ENCODE measurements around the gene THADA. TPM values are rescaled to one million over a fixed set of nuclear protein-coding genes. Genes with fewer than 3 reads are reported as not detected.
A peak's percentile ranks its signal among the peaks of the same experiment; 100 is the strongest.
"Not testable (repeated sequence)": the region's sequence is repeated elsewhere in the genome, so short reads cannot be mapped to it uniquely, and the experiment has no call there.

Gene THADA
- total and polyA plus RNA-seq, 5 donors from 2014 or later, result 19.1 to 52.9 (median 20.2) TPM

GRCh38 chr2:43292851-43293743 is 302.7 kb downstream of the THADA start:
- H3K36me3 Mint-ChIP-seq, result peaks cover 52% of the 10 kb centered on the region

GRCh38 chr2:43292297-43292696 is 303.5 kb downstream of the THADA start:
- Histone ChIP-seq H3K27ac (ENCODE audit: insufficient read depth, low read length, poor library complexity, severe bottlenecking) (no peak overlapping the region), H3K4me1 (ENCODE audit: control insufficient read depth, insufficient read depth, low read length, poor library complexity, severe bottlenecking) (peaks cover 5% of the 10 kb centered on the region), H3K27me3 (ENCODE audit: control insufficient read depth, insufficient read depth, low read length) (no peaks in the 10 kb centered on the region), H3K4me3 (ENCODE audit: low read depth, low read length) (no peak overlapping the region), H3K36me3 (ENCODE audit: control insufficient read depth, insufficient read depth, low read length) (peaks cover 40% of the 10 kb centered on the region), H3K9me3 (ENCODE audit: control insufficient read depth in 2 of 2, low read length in 2 of 2) (no peaks in the 10 kb centered on the region)
- no peak for ATAC-seq (ENCODE audit: low read depth in 2 of 2)
- Mint-ChIP-seq H3K36me3 (peaks cover 58% of the 10 kb centered on the region), H3K4me1 (peaks cover 11 to 21% (median 15%) of the 10 kb centered on the region in 4 donors), H3K27ac (peak overlapping the region in 1 of 3 donors; percentile 49), H3K9me3 (peaks cover 0 to 5% (median 0%) of the 10 kb centered on the region in 7 donors), H3K27me3 (no peaks in the 10 kb centered on the region), H3K4me3 (no peak overlapping the region)
- DNase-seq, result no peak

More at GRCh38 chr2:43292851-43293743, 302.7 kb downstream of the THADA start:
- H3K36me3 ChIP-seq (ENCODE audit: control insufficient read depth, insufficient read depth, low read length), result peaks cover 33% of the 10 kb centered on the region
- no peak overlapping the region for H3K27ac ChIP-seq (ENCODE audit: insufficient read depth, low read length, poor library complexity, severe bottlenecking)
- no peaks in the 10 kb centered on the region for H3K9me3 ChIP-seq (ENCODE audit: control insufficient read depth in 2 of 2, low read length in 2 of 2)
- H3K9me3 Mint-ChIP-seq, result peaks cover 0 to 5% (median 0%) of the 10 kb centered on the region in 7 donors
- ATAC-seq (ENCODE audit: low read depth in 2 of 2) (no peak), DNase-seq (no peak)
- peaks cover 5% of the 10 kb centered on the region for H3K4me1 ChIP-seq (ENCODE audit: control insufficient read depth, insufficient read depth, low read length, poor library complexity, severe bottlenecking)
- no peaks in the 10 kb centered on the region for H3K27me3 Mint-ChIP-seq
- H3K4me1 Mint-ChIP-seq, result peaks cover 11 to 21% (median 15%) of the 10 kb centered on the region in 4 donors
- H3K27ac Mint-ChIP-seq, result no peak overlapping the region
- no peaks in the 10 kb centered on the region for H3K27me3 ChIP-seq (ENCODE audit: control insufficient read depth, insufficient read depth, low read length)
- H3K4me3 Mint-ChIP-seq, result peak overlapping the region in 1 of 4 donors; percentile 80
- no peak overlapping the region for H3K4me3 ChIP-seq (ENCODE audit: low read depth, low read length)

- Mint-ChIP-seq H3K36me3 (peaks cover 83% of the 10 kb centered on the region), H3K27ac (no peak overlapping the region), H3K4me3 (no peak overlapping the region), H3K4me1 (peaks cover 6 to 13% (median 10%) of the 10 kb centered on the region in 4 donors), H3K27me3 (no peaks in the 10 kb centered on the region), H3K9me3 (peaks cover 2 to 22% (median 12%) of the 10 kb centered on the region in 7 donors)
- DNase-seq (no peak), ATAC-seq (ENCODE audit: low read depth in 2 of 2) (no peak)
- Histone ChIP-seq H3K36me3 (ENCODE audit: control insufficient read depth, insufficient read depth, low read length) (peaks cover 67% of the 10 kb centered on the region), H3K9me3 (ENCODE audit: control insufficient read depth in 2 of 2, low read length in 2 of 2) (peaks cover 5 to 11% of the 10 kb centered on the region in 2 experiments), H3K4me1 (ENCODE audit: control insufficient read depth, insufficient read depth, low read length, poor library complexity, severe bottlenecking) (peaks cover 5% of the 10 kb centered on the region), H3K27ac (ENCODE audit: insufficient read depth, low read length, poor library complexity, severe bottlenecking) (no peak overlapping the region), H3K4me3 (ENCODE audit: low read depth, low read length) (no peak overlapping the region), H3K27me3 (ENCODE audit: control insufficient read depth, insufficient read depth, low read length) (no peaks in the 10 kb centered on the region)
Measured at GRCh38 chr2:43289331-43289730, 306.5 kb downstream of the THADA start.

GRCh38 chr2:43288417-43289305 is 307.2 kb downstream of the THADA start:
- H3K4me3 Mint-ChIP-seq, result no peak overlapping the region
- no peaks in the 10 kb centered on the region for H3K27me3 Mint-ChIP-seq
- no peak for ATAC-seq (ENCODE audit: low read depth in 2 of 2)
- Histone ChIP-seq H3K36me3 (ENCODE audit: control insufficient read depth, insufficient read depth, low read length) (peaks cover 73% of the 10 kb centered on the region), H3K4me3 (ENCODE audit: low read depth, low read length) (no peak overlapping the region), H3K4me1 (ENCODE audit: control insufficient read depth, insufficient read depth, low read length, poor library complexity, severe bottlenecking) (peaks cover under 1% of the 10 kb centered on the region), H3K27me3 (ENCODE audit: control insufficient read depth, insufficient read depth, low read length) (no peaks in the 10 kb centered on the region), H3K27ac (ENCODE audit: insufficient read depth, low read length, poor library complexity, severe bottlenecking) (no peak overlapping the region), H3K9me3 (ENCODE audit: control insufficient read depth in 2 of 2, low read length in 2 of 2) (peaks cover 5 to 16% of the 10 kb centered on the region in 2 experiments)
- H3K36me3 Mint-ChIP-seq, result peaks cover 85% of the 10 kb centered on the region
- no peak overlapping the region for H3K27ac Mint-ChIP-seq
- H3K4me1 Mint-ChIP-seq, result peaks cover under 1 to 7% (median 4%) of the 10 kb centered on the region in 4 donors
- H3K9me3 Mint-ChIP-seq, result peaks cover 2 to 23% (median 12%) of the 10 kb centered on the region in 7 donors
- DNase-seq, result no peak

- ATAC-seq (ENCODE audit: low read depth in 2 of 2) (no peak), DNase-seq (no peak)
- Mint-ChIP-seq H3K4me1 (peaks cover 0 to 6% (median 3%) of the 10 kb centered on the region in 4 donors), H3K27me3 (no peaks in the 10 kb centered on the region), H3K36me3 (peaks cover 88% of the 10 kb centered on the region), H3K4me3 (no peak overlapping the region), H3K9me3 (peaks cover 3 to 27% (median 12%) of the 10 kb centered on the region in 7 donors), H3K27ac (peak overlapping the region in 1 of 3 donors; percentile 12)
- peaks cover 5 to 16% of the 10 kb centered on the region in 2 experiments for H3K9me3 ChIP-seq (ENCODE audit: control insufficient read depth in 2 of 2, low read length in 2 of 2)
- no peak overlapping the region for H3K4me3 ChIP-seq (ENCODE audit: low read depth, low read length)
- H3K36me3 ChIP-seq (ENCODE audit: control insufficient read depth, insufficient read depth, low read length), result peaks cover 81% of the 10 kb centered on the region
- no peaks in the 10 kb centered on the region for H3K4me1 ChIP-seq (ENCODE audit: control insufficient read depth, insufficient read depth, low read length, poor library complexity, severe bottlenecking)
- no peaks in the 10 kb centered on the region for H3K27me3 ChIP-seq (ENCODE audit: control insufficient read depth, insufficient read depth, low read length)
- no peak overlapping the region for H3K27ac ChIP-seq (ENCODE audit: insufficient read depth, low read length, poor library complexity, severe bottlenecking)
Measured at GRCh38 chr2:43285987-43286386, 309.9 kb downstream of the THADA start.

GRCh38 chr2:43284967-43285366 is 310.9 kb downstream of the THADA start:
- Histone ChIP-seq H3K9me3 (ENCODE audit: control insufficient read depth in 2 of 2, low read length in 2 of 2) (peaks cover 5 to 16% of the 10 kb centered on the region in 2 experiments), H3K4me3 (ENCODE audit: low read depth, low read length) (no peak overlapping the region), H3K4me1 (ENCODE audit: control insufficient read depth, insufficient read depth, low read length, poor library complexity, severe bottlenecking) (no peaks in the 10 kb centered on the region), H3K36me3 (ENCODE audit: control insufficient read depth, insufficient read depth, low read length) (peaks cover 78% of the 10 kb centered on the region), H3K27me3 (ENCODE audit: control insufficient read depth, insufficient read depth, low read length) (no peaks in the 10 kb centered on the region), H3K27ac (ENCODE audit: insufficient read depth, low read length, poor library complexity, severe bottlenecking) (no peak overlapping the region)
- no peaks in the 10 kb centered on the region for H3K27me3 Mint-ChIP-seq
- peaks cover 3 to 27% (median 15%) of the 10 kb centered on the region in 7 donors for H3K9me3 Mint-ChIP-seq
- peaks cover 0 to 8% (median 3%) of the 10 kb centered on the region in 4 donors for H3K4me1 Mint-ChIP-seq
- H3K4me3 Mint-ChIP-seq, result no peak overlapping the region
- ATAC-seq (ENCODE audit: low read depth in 2 of 2), result no peak
- H3K27ac Mint-ChIP-seq, result no peak overlapping the region
- no peak for DNase-seq
- H3K36me3 Mint-ChIP-seq, result peaks cover 87% of the 10 kb centered on the region

- DNase-seq; H3K4me1 ChIP-seq (ENCODE audit: control insufficient read depth, insufficient read depth, low read length, poor library complexity, severe bottlenecking); H3K4me3 Mint-ChIP-seq; H3K4me3 ChIP-seq (ENCODE audit: low read depth, low read length); H3K27me3 ChIP-seq (ENCODE audit: control insufficient read depth, insufficient read depth, low read length); H3K27ac Mint-ChIP-seq; H3K4me1 Mint-ChIP-seq; H3K27ac ChIP-seq (ENCODE audit: insufficient read depth, low read length, poor library complexity, severe bottlenecking); H3K27me3 Mint-ChIP-seq; ATAC-seq (ENCODE audit: low read depth in 2 of 2): not testable (repeated sequence)
- H3K9me3 Mint-ChIP-seq, result peaks cover 3 to 27% (median 15%) of the 10 kb centered on the region in 7 donors
- Histone ChIP-seq H3K36me3 (ENCODE audit: control insufficient read depth, insufficient read depth, low read length) (peaks cover 80% of the 10 kb centered on the region), H3K9me3 (ENCODE audit: control insufficient read depth in 2 of 2, low read length in 2 of 2) (peaks cover 5 to 16% of the 10 kb centered on the region in 2 experiments)
- H3K36me3 Mint-ChIP-seq, result peaks cover 89% of the 10 kb centered on the region
Measured at GRCh38 chr2:43284347-43284746, 311.5 kb downstream of the THADA start.
